HEK293 (cell line): ENCODE data around the gene FGF8.
A peak's percentile ranks its signal among the peaks of the same experiment; 100 is the strongest.

Experiments used
- BCL11B ChIP-seq: fragments of 450-650 bp; formaldehyde crosslinking; IDR thresholded peaks from 2 replicates; pipeline ENCODE4 v1.5.1; 2016; ENCODE audit warnings: low read depth, missing biosample characterization, missing genetic modification characterization
- EGR2 ChIP-seq: fragments of 450-650 bp; formaldehyde crosslinking; IDR thresholded peaks from 2 replicates; pipeline ENCODE4 v1.5.1; 2016; ENCODE audit warnings: low read depth, missing biosample characterization, missing genetic modification characterization
- GFI1B ChIP-seq: fragments of 450-650 bp; formaldehyde crosslinking; IDR thresholded peaks from 2 replicates; pipeline ENCODE4 v1.5.1; 2016; ENCODE audit warnings: missing biosample characterization, missing genetic modification characterization
- GLI4 ChIP-seq: fragments of 450-650 bp; formaldehyde crosslinking; IDR thresholded peaks from 2 replicates; pipeline ENCODE4 v1.5.1; 2016; ENCODE audit warnings: missing biosample characterization, missing genetic modification characterization
- GLIS2 ChIP-seq: fragments of 450-650 bp; formaldehyde crosslinking; IDR thresholded peaks from 2 replicates; pipeline ENCODE4 v1.5.1; 2016; ENCODE audit warnings: missing biosample characterization, missing genetic modification characterization
- IKZF3 ChIP-seq: fragments of 450-650 bp; IDR thresholded peaks from 2 replicates; pipeline ENCODE4 v1.5.0; 2018; ENCODE audit warnings: missing biosample characterization, mild to moderate bottlenecking, missing genetic modification characterization, moderate library complexity
- KLF8 ChIP-seq: fragments of 450-650 bp; formaldehyde crosslinking; IDR thresholded peaks from 2 replicates; pipeline ENCODE4 v1.5.1; 2016; ENCODE audit warnings: missing biosample characterization, missing genetic modification characterization
- KLF9 ChIP-seq: fragments of 450-650 bp; formaldehyde crosslinking; IDR thresholded peaks from 2 replicates; pipeline ENCODE4 v1.5.1; 2016; ENCODE audit warnings: missing biosample characterization, missing genetic modification characterization, low read depth
- RBAK ChIP-seq: fragments of 450-650 bp; formaldehyde crosslinking; IDR thresholded peaks from 2 replicates; pipeline ENCODE4 v1.5.1; 2016; ENCODE audit warnings: missing biosample characterization, missing genetic modification characterization
- SCRT1 ChIP-seq: fragments of 450-650 bp; formaldehyde crosslinking; IDR thresholded peaks from 2 replicates; pipeline ENCODE4 v1.5.1; 2016; ENCODE audit warnings: missing biosample characterization, missing genetic modification characterization, borderline replicate concordance
- ZNF121 ChIP-seq: fragments of 450-650 bp; formaldehyde crosslinking; IDR thresholded peaks from 2 replicates; pipeline ENCODE4 v1.5.1; 2016; ENCODE audit warnings: missing biosample characterization, missing genetic modification characterization
- ZNF146 ChIP-seq: fragments of 450-650 bp; formaldehyde crosslinking; IDR thresholded peaks from 2 replicates; pipeline ENCODE4 v1.5.1; 2016; ENCODE audit warnings: missing biosample characterization, missing genetic modification characterization
- ZNF174 ChIP-seq: fragments of 450-650 bp; formaldehyde crosslinking; IDR thresholded peaks from 2 replicates; pipeline ENCODE4 v1.5.0; 2017; ENCODE audit warnings: missing biosample characterization, mild to moderate bottlenecking, missing genetic modification characterization
- ZNF19 ChIP-seq: fragments of 450-650 bp; formaldehyde crosslinking; IDR thresholded peaks from 2 replicates; pipeline ENCODE4; 2016; ENCODE audit warnings: missing biosample characterization, missing genetic modification characterization, low read depth
- ZNF221 ChIP-seq: fragments of 450-650 bp; formaldehyde crosslinking; IDR thresholded peaks from 2 replicates; pipeline ENCODE4 v1.5.1; 2017; ENCODE audit warnings: missing biosample characterization, missing genetic modification characterization, borderline replicate concordance
- ZNF239 ChIP-seq: fragments of 450-650 bp; formaldehyde crosslinking; IDR thresholded peaks from 2 replicates; pipeline ENCODE4 v1.5.1; 2016; ENCODE audit warnings: missing biosample characterization, missing genetic modification characterization
- ZNF292 ChIP-seq: fragments of 450-650 bp; formaldehyde crosslinking; IDR thresholded peaks from 2 replicates; pipeline ENCODE4 v1.5.1; 2016; ENCODE audit warnings: low read depth, missing biosample characterization, missing genetic modification characterization, borderline replicate concordance
- ZNF302 ChIP-seq: fragments of 450-650 bp; formaldehyde crosslinking; IDR thresholded peaks from 2 replicates; pipeline ENCODE4 v1.5.1; 2016; ENCODE audit warnings: missing biosample characterization, missing genetic modification characterization, low read depth
- ZNF366 ChIP-seq: fragments of 450-650 bp; formaldehyde crosslinking; conservative IDR thresholded peaks from 2 replicates; pipeline ENCODE4 v1.5.1; 2016; ENCODE audit warnings: missing biosample characterization, missing genetic modification characterization
- ZNF416 ChIP-seq: fragments of 450-650 bp; formaldehyde crosslinking; IDR thresholded peaks from 2 replicates; pipeline ENCODE4 v1.5.1; 2016; ENCODE audit warnings: missing biosample characterization, missing genetic modification characterization
- ZNF426 ChIP-seq: fragments of 450-650 bp; formaldehyde crosslinking; IDR thresholded peaks from 2 replicates; pipeline ENCODE4 v1.5.1; 2017; ENCODE audit warnings: missing biosample characterization, missing genetic modification characterization, mild to moderate bottlenecking, inconsistent platforms, moderate library complexity
- ZNF510 ChIP-seq: fragments of 450-650 bp; formaldehyde crosslinking; IDR thresholded peaks from 2 replicates; pipeline ENCODE4 v1.5.1; 2018; ENCODE audit warnings: mild to moderate bottlenecking, missing genetic modification characterization, missing biosample characterization; ENCODE audit not compliant: insufficient replicate concordance
- ZNF544 ChIP-seq: fragments of 450-650 bp; formaldehyde crosslinking; IDR thresholded peaks from 2 replicates; pipeline ENCODE4 v1.5.0; 2017; ENCODE audit warnings: missing biosample characterization, missing genetic modification characterization
- ZNF561 ChIP-seq: fragments of 450-650 bp; IDR thresholded peaks from 2 replicates; pipeline ENCODE4 v1.5.1; 2018; ENCODE audit warnings: missing biosample characterization, missing genetic modification characterization, borderline replicate concordance
- ZNF610 ChIP-seq: fragments of 450-650 bp; formaldehyde crosslinking; IDR thresholded peaks from 2 replicates; pipeline ENCODE4 v1.5.1; 2016; ENCODE audit warnings: missing biosample characterization, missing genetic modification characterization, borderline replicate concordance
- ZNF658 ChIP-seq: fragments of 450-650 bp; formaldehyde crosslinking; IDR thresholded peaks from 2 replicates; pipeline ENCODE4; 2016; ENCODE audit warnings: missing biosample characterization, missing genetic modification characterization
- ZNF660 ChIP-seq: fragments of 450-650 bp; IDR thresholded peaks from 2 replicates; pipeline ENCODE4 v1.5.1; 2018; ENCODE audit warnings: missing biosample characterization, mild to moderate bottlenecking, missing genetic modification characterization
- ZNF701 ChIP-seq: fragments of 450-650 bp; formaldehyde crosslinking; IDR thresholded peaks from 2 replicates; pipeline ENCODE4 v1.5.1; 2016; ENCODE audit warnings: missing biosample characterization, missing genetic modification characterization
- ZSCAN23 ChIP-seq: fragments of 450-650 bp; formaldehyde crosslinking; IDR thresholded peaks from 2 replicates; pipeline ENCODE4 v1.5.1; 2016; ENCODE audit warnings: missing biosample characterization, missing genetic modification characterization
- ZSCAN30 ChIP-seq: fragments of 450-650 bp; IDR thresholded peaks from 2 replicates; pipeline ENCODE4 v1.5.1; 2018; ENCODE audit warnings: missing biosample characterization, mild to moderate bottlenecking, missing genetic modification characterization, moderate library complexity
- TF ChIP-seq, protein P1 (sequence below): fragments of 450-650 bp; formaldehyde crosslinking; IDR thresholded peaks from 2 replicates; pipeline ENCODE4 v1.5.1; 2016; ENCODE audit warnings: missing biosample characterization, missing genetic modification characterization
- TF ChIP-seq, protein P2 (sequence below): fragments of 450-650 bp; formaldehyde crosslinking; IDR thresholded peaks from 2 replicates; pipeline ENCODE4; 2016; ENCODE audit warnings: missing biosample characterization, missing genetic modification characterization
- TF ChIP-seq, protein P3 (sequence below): IDR thresholded peaks from 2 replicates; pipeline ENCODE4 v1.6.1; 2011; ENCODE audit warnings: mild to moderate bottlenecking, low read depth, low read length, borderline replicate concordance
- TF ChIP-seq, protein P4 (sequence below): fragments of 450-650 bp; formaldehyde crosslinking; IDR thresholded peaks from 2 replicates; pipeline ENCODE4 v1.5.1; 2016; ENCODE audit warnings: missing biosample characterization, missing genetic modification characterization

Gene FGF8

DNA sequence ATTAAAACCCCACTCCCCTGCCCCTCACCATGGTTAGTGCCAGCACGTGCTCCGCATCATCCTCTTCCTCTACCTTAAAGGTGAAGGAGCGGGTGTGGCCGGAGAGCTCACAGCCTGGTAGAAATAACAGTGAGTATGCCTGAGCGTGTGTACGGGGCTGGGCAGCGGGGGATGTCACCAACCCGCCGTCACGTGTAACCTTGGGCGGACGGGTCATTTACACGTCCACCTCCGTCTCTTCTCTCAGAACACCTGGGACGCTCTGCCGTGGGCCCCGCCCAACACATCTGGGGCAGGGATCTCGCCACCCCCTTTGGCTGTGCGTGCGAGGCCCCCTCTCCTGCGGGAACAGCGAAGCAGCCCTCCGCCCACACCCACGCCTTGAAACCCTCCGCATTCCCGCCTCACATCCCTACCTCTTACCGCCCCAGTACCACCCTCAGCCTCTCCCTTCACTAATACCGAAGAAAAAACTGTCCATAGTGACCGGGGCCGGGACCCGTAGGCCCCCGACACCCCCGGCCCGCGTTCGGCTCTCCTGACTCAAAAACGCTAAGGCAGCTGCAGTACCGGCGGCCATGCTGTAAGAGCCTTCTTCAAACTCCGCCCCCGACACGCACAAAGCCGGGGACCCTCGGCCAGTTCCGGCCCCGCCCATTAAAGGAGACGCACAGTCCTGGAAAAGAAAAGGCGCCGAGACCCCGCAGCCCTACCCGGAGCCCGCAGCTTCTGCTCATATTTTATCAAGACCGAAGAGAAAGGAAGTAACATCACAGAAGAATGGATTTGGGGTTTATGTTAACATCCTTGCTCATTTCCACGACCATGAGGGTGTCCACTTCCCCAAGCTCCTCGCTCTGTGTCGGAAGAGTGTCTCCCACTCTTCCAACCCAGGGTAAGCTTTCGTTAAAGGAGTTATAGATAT, 7.2 kb upstream of the FGF8 start, which contains the start of gene NPM3 (continued):
- TF ChIP-seq KLF9 (tag by site-specific recombination): peak; percentile 80
- TF ChIP-seq ZNF174 (tag by site-specific recombination): no peak
- TF ChIP-seq, protein P1, sequence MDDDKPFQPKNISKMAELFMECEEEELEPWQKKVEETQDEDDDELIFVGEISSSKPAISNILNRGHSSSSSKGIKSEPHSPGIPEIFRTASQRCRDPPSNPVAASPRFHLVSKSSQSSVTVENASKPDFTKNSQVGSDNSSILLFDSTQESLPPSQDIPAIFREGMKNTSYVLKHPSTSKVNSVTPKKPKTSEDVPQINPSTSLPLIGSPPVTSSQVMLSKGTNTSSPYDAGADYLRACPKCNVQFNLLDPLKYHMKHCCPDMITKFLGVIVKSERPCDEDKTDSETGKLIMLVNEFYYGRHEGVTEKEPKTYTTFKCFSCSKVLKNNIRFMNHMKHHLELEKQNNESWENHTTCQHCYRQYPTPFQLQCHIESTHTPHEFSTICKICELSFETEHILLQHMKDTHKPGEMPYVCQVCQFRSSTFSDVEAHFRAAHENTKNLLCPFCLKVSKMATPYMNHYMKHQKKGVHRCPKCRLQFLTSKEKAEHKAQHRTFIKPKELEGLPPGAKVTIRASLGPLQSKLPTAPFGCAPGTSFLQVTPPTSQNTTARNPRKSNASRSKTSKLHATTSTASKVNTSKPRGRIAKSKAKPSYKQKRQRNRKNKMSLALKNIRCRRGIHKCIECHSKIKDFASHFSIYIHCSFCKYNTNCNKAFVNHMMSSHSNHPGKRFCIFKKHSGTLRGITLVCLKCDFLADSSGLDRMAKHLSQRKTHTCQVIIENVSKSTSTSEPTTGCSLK (tag by site-specific recombination): no peak
- no peak for TF ChIP-seq IKZF3 (tag by site-specific recombination)
- TF ChIP-seq, protein P2, sequence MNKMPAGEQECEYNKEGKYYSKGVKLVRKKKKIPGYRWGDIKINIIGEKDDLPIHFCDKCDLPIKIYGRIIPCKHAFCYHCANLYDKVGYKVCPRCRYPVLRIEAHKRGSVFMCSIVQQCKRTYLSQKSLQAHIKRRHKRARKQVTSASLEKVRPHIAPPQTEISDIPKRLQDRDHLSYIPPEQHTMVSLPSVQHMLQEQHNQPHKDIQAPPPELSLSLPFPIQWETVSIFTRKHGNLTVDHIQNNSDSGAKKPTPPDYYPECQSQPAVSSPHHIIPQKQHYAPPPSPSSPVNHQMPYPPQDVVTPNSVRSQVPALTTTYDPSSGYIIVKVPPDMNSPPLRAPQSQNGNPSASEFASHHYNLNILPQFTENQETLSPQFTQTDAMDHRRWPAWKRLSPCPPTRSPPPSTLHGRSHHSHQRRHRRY: no peak
- peak; percentile 83 for TF ChIP-seq GLIS2 (tag by site-specific recombination)
- TF ChIP-seq ZNF426 (tag by site-specific recombination): no peak
- TF ChIP-seq ZNF121 (tag by site-specific recombination): no peak
- no peak for TF ChIP-seq ZNF146
- no peak for TF ChIP-seq ZNF510
- TF ChIP-seq ZNF610 (tag by site-specific recombination): no peak
- no peak for TF ChIP-seq RBAK (tag by site-specific recombination)
- no peak for TF ChIP-seq ZNF660 (tag by site-specific recombination)
- TF ChIP-seq, protein P3, sequence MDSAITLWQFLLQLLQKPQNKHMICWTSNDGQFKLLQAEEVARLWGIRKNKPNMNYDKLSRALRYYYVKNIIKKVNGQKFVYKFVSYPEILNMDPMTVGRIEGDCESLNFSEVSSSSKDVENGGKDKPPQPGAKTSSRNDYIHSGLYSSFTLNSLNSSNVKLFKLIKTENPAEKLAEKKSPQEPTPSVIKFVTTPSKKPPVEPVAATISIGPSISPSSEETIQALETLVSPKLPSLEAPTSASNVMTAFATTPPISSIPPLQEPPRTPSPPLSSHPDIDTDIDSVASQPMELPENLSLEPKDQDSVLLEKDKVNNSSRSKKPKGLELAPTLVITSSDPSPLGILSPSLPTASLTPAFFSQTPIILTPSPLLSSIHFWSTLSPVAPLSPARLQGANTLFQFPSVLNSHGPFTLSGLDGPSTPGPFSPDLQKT: peak; percentile 50; the same call in 1 of the 2 replicates
- TF ChIP-seq ZNF239 (tag by site-specific recombination): no peak
- no peak for TF ChIP-seq ZNF658 (tag by site-specific recombination)
- TF ChIP-seq GFI1B: no peak
- 0 out of 2 replicates have a peak, but pooled peaks have one; percentile 27 for TF ChIP-seq ZNF561 (tag by site-specific recombination)
- TF ChIP-seq, protein P4, sequence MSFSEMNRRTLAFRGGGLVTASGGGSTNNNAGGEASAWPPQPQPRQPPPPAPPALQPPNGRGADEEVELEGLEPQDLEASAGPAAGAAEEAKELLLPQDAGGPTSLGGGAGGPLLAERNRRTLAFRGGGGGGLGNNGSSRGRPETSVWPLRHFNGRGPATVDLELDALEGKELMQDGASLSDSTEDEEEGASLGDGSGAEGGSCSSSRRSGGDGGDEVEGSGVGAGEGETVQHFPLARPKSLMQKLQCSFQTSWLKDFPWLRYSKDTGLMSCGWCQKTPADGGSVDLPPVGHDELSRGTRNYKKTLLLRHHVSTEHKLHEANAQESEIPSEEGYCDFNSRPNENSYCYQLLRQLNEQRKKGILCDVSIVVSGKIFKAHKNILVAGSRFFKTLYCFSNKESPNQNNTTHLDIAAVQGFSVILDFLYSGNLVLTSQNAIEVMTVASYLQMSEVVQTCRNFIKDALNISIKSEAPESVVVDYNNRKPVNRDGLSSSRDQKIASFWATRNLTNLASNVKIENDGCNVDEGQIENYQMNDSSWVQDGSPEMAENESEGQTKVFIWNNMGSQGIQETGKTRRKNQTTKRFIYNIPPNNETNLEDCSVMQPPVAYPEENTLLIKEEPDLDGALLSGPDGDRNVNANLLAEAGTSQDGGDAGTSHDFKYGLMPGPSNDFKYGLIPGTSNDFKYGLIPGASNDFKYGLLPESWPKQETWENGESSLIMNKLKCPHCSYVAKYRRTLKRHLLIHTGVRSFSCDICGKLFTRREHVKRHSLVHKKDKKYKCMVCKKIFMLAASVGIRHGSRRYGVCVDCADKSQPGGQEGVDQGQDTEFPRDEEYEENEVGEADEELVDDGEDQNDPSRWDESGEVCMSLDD (tag by site-specific recombination): no peak
- TF ChIP-seq EGR2: peak; percentile 97
- no peak for TF ChIP-seq ZNF302 (tag by site-specific recombination)
- 0 out of 2 replicates have a peak, but pooled peaks have one; percentile 9 for TF ChIP-seq BCL11B (tag by site-specific recombination)
- peak; percentile 92 for TF ChIP-seq KLF8 (tag by site-specific recombination)
- no peak for TF ChIP-seq ZNF701
- no peak for TF ChIP-seq ZNF366 (tag by site-specific recombination)
- no peak for TF ChIP-seq ZNF221 (tag by site-specific recombination)
- TF ChIP-seq ZSCAN30 (tag by site-specific recombination): no peak; the same call in 1 of the 2 replicates
- no peak for TF ChIP-seq ZNF292 (tag by site-specific recombination)
- TF ChIP-seq SCRT1 (tag by site-specific recombination): no peak
- TF ChIP-seq ZSCAN23 (tag by site-specific recombination): no peak
- TF ChIP-seq GLI4: peak; percentile 40; the same call in 1 of the 2 replicates
- no peak for TF ChIP-seq ZNF416
- TF ChIP-seq ZNF19 (tag by site-specific recombination): no peak
- no peak for TF ChIP-seq ZNF544 (tag by site-specific recombination)
